Endothelial cell of umbilical vein (primary cell): ENCODE data around the gene SULF2. TPM values are rescaled to one million over a fixed set of nuclear protein-coding genes. Genes with fewer than 3 reads are reported as not detected.

Experiments
- BruUV-seq: library from RNA; stranded (reverse); fragments of 400-500 nt; replicated peaks from 2 replicates; lab custom pipeline; 2021; lab: Mats Ljungman, UMichigan
- CTCF ChIA-PET: fragments of 300-600, 350-600 bp; sonication (Branson Sonifier 250); formaldehyde crosslinking; loops from one replicate; lab custom pipeline; 2021; ENCODE audit warnings: antibody characterized with exemption, inconsistent platforms; lab: Charles Lee
- POLR2A ChIA-PET: fragments of 300-600, 350-600 bp; sonication (Branson Sonifier 250); formaldehyde crosslinking; loops from one replicate; lab custom pipeline; 2021; ENCODE audit warnings: antibody characterized with exemption, inconsistent platforms; lab: Charles Lee
- DNase-seq: peaks from one replicate; pipeline ENCODE4 v3.0.0-alpha.2; 2011; ENCODE audit warnings: low read depth, low spot score
- FAIRE-seq: peaks from 2 replicates; lab custom pipeline; 2011; peaks lifted over from hg19 to GRCh38; lab: Jason Lieb, UNC
- H2AFZ ChIP-seq: 2 replicates; pipeline ENCODE4 v1.6.0; 2012; ENCODE audit warnings: low read depth, low read length, control low read depth, inconsistent platforms
- H3K27ac ChIP-seq: 2 replicates; pipeline ENCODE4 v1.5.1; 2011; ENCODE audit warnings: low read depth, mild to moderate bottlenecking, control low read depth, low read length, moderate library complexity; ENCODE audit not compliant: insufficient read depth
- H3K27me3 ChIP-seq, 2 experiments: 2 replicates each; pipeline versions ENCODE4 v1.6.0 to v1.6.1; 2011; ENCODE audit warnings: low read length in 2 of 2, mixed read lengths in 1 of 2; ENCODE audit not compliant: control insufficient read depth in 2 of 2, insufficient read depth in 2 of 2
- H3K36me3 ChIP-seq, 2 experiments: 2 replicates in 1 of 2; 3 replicates in 1 of 2; pipeline ENCODE4 v1.5.1; 2011; ENCODE audit warnings: low read length in 2 of 2, mild to moderate bottlenecking in 1 of 2, moderate library complexity in 1 of 2; ENCODE audit not compliant: control insufficient read depth in 2 of 2, insufficient read depth in 2 of 2; ENCODE audit errors: extremely low read depth in 1 of 2
- H3K4me1 ChIP-seq: 3 replicates; pipeline ENCODE4 v1.5.1; 2011; ENCODE audit warnings: mild to moderate bottlenecking, low read length; ENCODE audit not compliant: control insufficient read depth, insufficient read depth; ENCODE audit errors: extremely low read depth
- H3K4me2 ChIP-seq: 2 replicates; pipeline ENCODE4 v1.6.1; 2011; ENCODE audit warnings: low read length, control low read depth, mixed read lengths; ENCODE audit not compliant: insufficient read depth
- H3K4me3 ChIP-seq, 3 experiments: fragments of 200-600 bp in 1 of 3; sonication (generic), shearing (Covaris generic) in 1 of 3; replicated peaks in 1 of 3; 2 replicates each; pipeline ENCODE4 v1.5.1; 2011 to 2016; ENCODE audit warnings: control low read depth in 3 of 3, low read length in 3 of 3, mild to moderate bottlenecking in 2 of 3, inconsistent platforms in 1 of 3, low read depth in 1 of 3, moderate library complexity in 1 of 3; ENCODE audit not compliant: insufficient read depth in 1 of 3
- H3K79me2 ChIP-seq: 2 replicates; pipeline ENCODE4 v1.6.0; 2012; ENCODE audit warnings: low read length, inconsistent platforms; ENCODE audit not compliant: control insufficient read depth, insufficient read depth
- H3K9ac ChIP-seq: replicated peaks from 2 replicates; pipeline ENCODE3; 2011; ENCODE audit warnings: low read length, control low read depth; ENCODE audit not compliant: insufficient read depth; ENCODE audit errors: extremely low read depth
- H3K9me1 ChIP-seq: replicated peaks from 3 replicates; pipeline ENCODE4 v1.6.0; 2011; ENCODE audit warnings: mild to moderate bottlenecking, low read length; ENCODE audit not compliant: control insufficient read depth, insufficient read depth; ENCODE audit errors: extremely low read depth
- H3K9me3 ChIP-seq: replicated peaks from 2 replicates; pipeline ENCODE4 v1.5.1; 2012; ENCODE audit warnings: low read length, inconsistent platforms; ENCODE audit not compliant: control insufficient read depth, insufficient read depth
- H4K20me1 ChIP-seq: replicated peaks from 2 replicates; pipeline ENCODE3; 2011; ENCODE audit warnings: mild to moderate bottlenecking, low read length; ENCODE audit not compliant: control insufficient read depth, insufficient read depth; ENCODE audit errors: extremely low read depth
- CTCF ChIP-seq, 2 donors: IDR thresholded peaks; 1 replicate in 1 of 2; 2 replicates in 1 of 2; pipeline ENCODE4 v1.5.1; 2011; ENCODE audit warnings: low read length in 2 of 2, mild to moderate bottlenecking in 2 of 2, moderate library complexity in 2 of 2, control low read depth in 1 of 2, inconsistent platforms in 1 of 2, low read depth in 1 of 2; ENCODE audit not compliant: insufficient read depth in 1 of 2; ENCODE audit errors: extremely low read depth in 1 of 2
- EZH2 ChIP-seq: IDR thresholded peaks from 2 replicates; pipeline ENCODE4 v1.6.1; 2012; ENCODE audit warnings: borderline replicate concordance, low read depth, mild to moderate bottlenecking, moderate library complexity, low read length, inconsistent platforms; ENCODE audit not compliant: severe bottlenecking
- FOS ChIP-seq: IDR thresholded peaks from 2 replicates; pipeline ENCODE4 v1.6.1; 2011; ENCODE audit warnings: mild to moderate bottlenecking, low read length, moderate library complexity, borderline replicate concordance; ENCODE audit not compliant: insufficient read depth
- GATA2 ChIP-seq: IDR thresholded peaks from 2 replicates; pipeline ENCODE4 v1.7.0; 2011; ENCODE audit warnings: low read depth, mild to moderate bottlenecking, moderate library complexity, mixed read lengths, low read length; ENCODE audit not compliant: insufficient read length, insufficient read depth
- JUN ChIP-seq: IDR thresholded peaks from 2 replicates; pipeline ENCODE4 v1.6.1; 2011; ENCODE audit warnings: borderline replicate concordance, low read depth; ENCODE audit not compliant: insufficient read length, insufficient read depth
- MAX ChIP-seq: IDR thresholded peaks from 2 replicates; pipeline ENCODE4 v1.6.1; 2011; ENCODE audit not compliant: insufficient read depth, insufficient read length
- MYC ChIP-seq: IDR thresholded peaks from one replicate; pipeline ENCODE4 v1.6.1; 2011; ENCODE audit warnings: mild to moderate bottlenecking, low read depth, low read length
- POLR2A ChIP-seq: IDR thresholded peaks from 2 replicates; pipeline ENCODE4 v1.6.1; 2012; ENCODE audit warnings: low read depth, mild to moderate bottlenecking, control low read depth, low read length
- POLR2AphosphoS5 ChIP-seq: IDR thresholded peaks from 2 replicates; pipeline ENCODE4 v1.6.1; 2012; ENCODE audit warnings: low read depth, mild to moderate bottlenecking, control low read depth, low read length, moderate library complexity; ENCODE audit not compliant: insufficient read depth
- dilution Hi-C: fragments of 300-500 bp; cut with MboI; formaldehyde crosslinking; loops from one replicate; pipeline ENCODE4 v1.15.0; 2019; ENCODE audit warnings: low sequenced_read_pairs; ENCODE audit not compliant: extremely low pct_ligation_motif_present
- intact Hi-C: fragments of 100-400 bp; cut with micrococcal nuclease; formaldehyde crosslinking; loops from one replicate; pipeline ENCODE4 v1.10.0; 2022
- polyA plus RNA-seq, 4 experiments: library from polyadenylated mRNA; depleted of rRNA in 3 of 4; stranded (reverse) in 3 of 4; unstranded in 1 of 4; fragments of >200 nt; gene quantifications; 2 replicates each; pipeline versions ENCODE4 v1.2.1 to v1.2.3, GENCODE V29; 2011 to 2012; ENCODE audit warnings: missing spikeins in 1 of 4
- total RNA-seq: library from RNA; stranded (reverse); gene quantifications from 2 replicates; pipeline ENCODE4 v1.2.3, GENCODE V29; 2021

SULF2 gene
- total and polyA plus RNA-seq, 2 donors (not counting 3 experiments of a cell fraction or from before 2014, with no cell fraction given) = 58.5 to 160 TPM

GRCh38 chr20:47816487-47817451 is 31.5 kb upstream of the SULF2 start:
- Histone ChIP-seq H3K9ac (no peak overlapping the region), H3K4me1 (peaks cover 3% of the 10 kb centered on the region), H3K27ac (no peak overlapping the region), H3K9me3 (no peaks in the 10 kb centered on the region), H3K4me2 (no peak overlapping the region), H3K9me1 (no peaks in the 10 kb centered on the region), H3K36me3 (no peaks in the 10 kb centered on the region), H3K79me2 (no peaks in the 10 kb centered on the region), H3K4me3 (no peak overlapping the region), H3K27me3 (peaks cover 2 to 12% of the 10 kb centered on the region in 2 experiments), H4K20me1 (no peaks in the 10 kb centered on the region), H2AFZ (no peak overlapping the region)
- DNase-seq (no peak), FAIRE-seq (no peak)
- no TSS peak for BruUV-seq
- dilution Hi-C loops = no loop called here
- ChIA-PET POLR2A (no interaction called here), CTCF (no interaction called here)
- intact Hi-C loops = no loop called here
- TF ChIP-seq FOS (no peak), MYC (no peak), MAX (no peak), GATA2 (no peak), JUN (no peak), CTCF (IDR thresholded peaks at IDR 0.05; ENCODE audit: extremely low read depth in 1 of 2, insufficient read depth in 1 of 2, low read depth in 1 of 2, low read length in 2 of 2) (no peak), POLR2A (no peak), POLR2AphosphoS5 (no peak), EZH2 (no peak)
